ENCODE results near the gene SOX9.
A peak's percentile ranks its signal among the peaks of the same experiment; 100 is the strongest.

DNA sequence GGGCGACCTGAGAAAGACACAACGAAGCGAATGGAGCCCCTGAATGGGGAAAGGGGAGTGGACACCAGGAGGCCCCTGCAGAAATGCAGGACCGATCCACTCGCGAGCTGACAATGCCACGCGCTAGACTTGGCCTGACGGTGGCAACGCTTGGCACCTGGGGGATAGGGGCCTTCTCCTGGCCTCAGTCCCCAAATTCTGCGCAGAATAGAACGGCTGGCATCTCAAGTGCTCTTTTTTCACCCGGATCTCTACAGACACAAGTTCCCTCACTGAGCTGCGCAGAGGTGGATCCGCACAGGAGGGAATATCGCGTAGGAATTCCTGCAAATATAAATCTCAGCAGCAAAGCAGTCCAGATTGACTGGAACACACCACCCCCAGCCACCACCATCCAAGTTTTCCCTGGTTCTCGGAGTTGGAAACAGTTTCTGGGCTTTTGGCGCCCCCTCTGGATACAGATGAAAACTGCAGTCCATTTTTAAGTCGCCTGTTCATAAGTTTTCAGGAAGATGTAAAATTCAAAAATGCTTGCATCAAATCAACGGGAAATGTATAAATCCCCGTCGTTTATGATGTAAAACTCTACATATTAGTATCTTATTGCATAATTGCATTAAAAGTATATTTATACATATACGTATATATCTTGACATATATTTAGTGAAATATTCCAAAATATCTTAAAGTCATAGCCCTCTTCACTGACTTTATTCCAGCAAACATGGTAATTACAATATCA lies 2.3 kb upstream of the SOX9 start:
- TF ChIP-seq, protein P1, sequence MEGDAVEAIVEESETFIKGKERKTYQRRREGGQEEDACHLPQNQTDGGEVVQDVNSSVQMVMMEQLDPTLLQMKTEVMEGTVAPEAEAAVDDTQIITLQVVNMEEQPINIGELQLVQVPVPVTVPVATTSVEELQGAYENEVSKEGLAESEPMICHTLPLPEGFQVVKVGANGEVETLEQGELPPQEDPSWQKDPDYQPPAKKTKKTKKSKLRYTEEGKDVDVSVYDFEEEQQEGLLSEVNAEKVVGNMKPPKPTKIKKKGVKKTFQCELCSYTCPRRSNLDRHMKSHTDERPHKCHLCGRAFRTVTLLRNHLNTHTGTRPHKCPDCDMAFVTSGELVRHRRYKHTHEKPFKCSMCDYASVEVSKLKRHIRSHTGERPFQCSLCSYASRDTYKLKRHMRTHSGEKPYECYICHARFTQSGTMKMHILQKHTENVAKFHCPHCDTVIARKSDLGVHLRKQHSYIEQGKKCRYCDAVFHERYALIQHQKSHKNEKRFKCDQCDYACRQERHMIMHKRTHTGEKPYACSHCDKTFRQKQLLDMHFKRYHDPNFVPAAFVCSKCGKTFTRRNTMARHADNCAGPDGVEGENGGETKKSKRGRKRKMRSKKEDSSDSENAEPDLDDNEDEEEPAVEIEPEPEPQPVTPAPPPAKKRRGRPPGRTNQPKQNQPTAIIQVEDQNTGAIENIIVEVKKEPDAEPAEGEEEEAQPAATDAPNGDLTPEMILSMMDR (IDR thresholded peaks at IDR 0.05; ENCODE audit: poor library complexity) = peak; percentile 95
- TF ChIP-seq EZH2phosphoT487 (IDR thresholded peaks at IDR 0.05; ENCODE audit: low read depth, severe bottlenecking, unreplicated experiment) = no peak
- TF ChIP-seq EZH2 (IDR thresholded peaks at IDR 0.05; ENCODE audit: borderline replicate concordance) = no peak

Measured in hepatocyte (in vitro differentiated cells).